RWPE1 (cell line): Measurements from ENCODE around the gene FGD4.

ENCODE experiments used
- CTCF ChIA-PET: fragments of 350-600 bp; sonication (Branson Sonifier 250); formaldehyde crosslinking; extraction: SDS; loops from one replicate; lab custom pipeline; 2021; lab: Yijun Ruan, JAX
- POLR2A ChIA-PET: fragments of 400-600 bp; formaldehyde crosslinking; extraction: SDS; loops from one replicate; lab custom pipeline; 2020; ENCODE audit warnings: antibody characterized with exemption; ENCODE audit not compliant: low non-redundant PET; lab: Yijun Ruan, JAX
- DNase-seq: peaks from one replicate; pipeline ENCODE4 v3.0.0; 2012; ENCODE audit warnings: low spot score
- H3K27ac ChIP-seq: fragments of 450-650 bp; 2 replicates; pipeline ENCODE4 v1.5.1; 2017
- TF ChIP-seq, protein P1 (sequence below): fragments of 450-650 bp; conservative IDR thresholded peaks from 2 replicates; pipeline ENCODE4 v1.5.1; 2017; ENCODE audit warnings: low read depth, mild to moderate bottlenecking

FGD4 gene

DNA sequence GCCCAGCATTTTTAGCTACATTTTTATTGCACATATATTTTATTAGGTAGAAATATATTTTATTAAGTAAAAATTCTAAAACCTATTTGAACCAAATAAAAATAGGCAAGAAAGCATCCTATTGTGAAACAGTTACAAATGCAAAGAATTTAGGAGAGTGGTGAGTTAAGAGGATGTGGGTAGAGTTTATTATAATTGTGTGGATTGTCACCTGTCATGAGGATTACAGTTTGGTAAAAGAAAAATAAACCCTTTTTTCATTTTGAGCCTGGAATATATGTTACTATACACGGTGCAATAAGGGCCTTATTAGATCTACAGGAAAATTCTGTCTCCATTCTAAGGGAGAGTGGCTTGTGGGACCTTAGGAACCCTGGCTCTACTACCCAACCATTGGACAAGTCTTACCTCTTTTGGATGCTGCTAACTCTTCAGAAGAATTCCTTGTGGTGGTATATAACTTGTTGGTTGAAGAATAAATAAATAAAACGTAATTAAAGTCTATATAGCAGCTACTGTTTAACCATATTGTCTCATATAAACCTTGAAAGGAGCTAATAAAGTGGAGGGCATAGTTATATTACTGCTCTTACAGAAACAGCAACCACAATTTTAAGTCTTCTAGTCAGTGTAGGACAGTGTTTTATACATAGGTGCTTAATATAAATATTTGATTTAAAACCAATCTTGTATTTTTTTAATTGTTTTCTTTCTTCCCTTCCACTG, 67.8 kb downstream of the FGD4 start:
- ChIA-PET CTCF (interaction anchor here (0.5 kb wide), 1 partner anchor 56 kb away, joined by 5 read pairs; no protein-coding TSS in a partner anchor), POLR2A (no interaction called here)
- TF ChIP-seq, protein P1, sequence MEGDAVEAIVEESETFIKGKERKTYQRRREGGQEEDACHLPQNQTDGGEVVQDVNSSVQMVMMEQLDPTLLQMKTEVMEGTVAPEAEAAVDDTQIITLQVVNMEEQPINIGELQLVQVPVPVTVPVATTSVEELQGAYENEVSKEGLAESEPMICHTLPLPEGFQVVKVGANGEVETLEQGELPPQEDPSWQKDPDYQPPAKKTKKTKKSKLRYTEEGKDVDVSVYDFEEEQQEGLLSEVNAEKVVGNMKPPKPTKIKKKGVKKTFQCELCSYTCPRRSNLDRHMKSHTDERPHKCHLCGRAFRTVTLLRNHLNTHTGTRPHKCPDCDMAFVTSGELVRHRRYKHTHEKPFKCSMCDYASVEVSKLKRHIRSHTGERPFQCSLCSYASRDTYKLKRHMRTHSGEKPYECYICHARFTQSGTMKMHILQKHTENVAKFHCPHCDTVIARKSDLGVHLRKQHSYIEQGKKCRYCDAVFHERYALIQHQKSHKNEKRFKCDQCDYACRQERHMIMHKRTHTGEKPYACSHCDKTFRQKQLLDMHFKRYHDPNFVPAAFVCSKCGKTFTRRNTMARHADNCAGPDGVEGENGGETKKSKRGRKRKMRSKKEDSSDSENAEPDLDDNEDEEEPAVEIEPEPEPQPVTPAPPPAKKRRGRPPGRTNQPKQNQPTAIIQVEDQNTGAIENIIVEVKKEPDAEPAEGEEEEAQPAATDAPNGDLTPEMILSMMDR = no peak

DNA sequence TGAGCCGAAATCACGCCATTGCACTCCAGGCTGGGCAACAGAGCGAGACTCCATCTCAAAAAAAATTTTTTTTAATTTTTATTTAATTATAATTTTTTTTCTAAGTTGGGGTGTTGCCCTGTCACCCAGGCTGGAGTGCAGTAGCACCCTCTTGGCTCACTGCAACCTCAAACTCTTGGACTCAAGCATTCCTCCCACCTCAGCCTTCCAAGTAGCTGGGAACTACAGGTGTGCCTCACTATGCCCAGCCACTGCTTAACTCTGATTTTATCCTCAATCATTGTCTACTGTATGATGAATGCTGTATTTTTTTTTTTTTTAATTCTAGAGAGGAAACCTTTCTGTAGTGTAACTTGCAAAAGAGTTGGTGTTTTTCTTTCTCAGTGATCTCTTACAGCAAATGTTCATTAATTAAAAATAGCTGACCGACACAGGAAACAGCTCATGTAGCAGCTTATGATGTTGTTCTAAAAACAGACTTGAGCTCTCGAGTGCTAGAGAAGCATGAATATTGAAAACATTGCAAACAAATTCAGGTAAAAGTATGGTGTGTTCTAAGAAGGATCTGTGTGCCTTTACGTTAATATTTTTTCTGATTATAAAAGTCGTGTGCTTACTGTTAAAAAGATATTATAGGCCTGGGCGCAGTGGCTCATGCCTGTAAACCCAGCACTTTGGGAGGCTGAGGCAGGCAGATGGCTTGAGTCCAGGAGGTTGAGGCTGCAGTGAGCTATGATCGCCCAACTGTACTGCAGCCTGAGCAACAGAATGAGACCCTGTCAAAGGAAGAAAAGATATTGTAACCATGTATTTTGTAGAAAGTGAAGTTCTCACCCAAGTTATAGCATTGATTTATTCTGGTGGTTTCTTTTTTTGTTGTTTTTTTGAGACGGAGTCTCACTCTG, 68.9 kb downstream of the FGD4 start:
- no peak for DNase-seq
- TF ChIP-seq, protein P1 = no peak
- CTCF ChIA-PET = interaction anchor here (0.6 kb wide), 1 partner anchor 1311 kb away, joined by 3 read pairs; no protein-coding TSS in a partner anchor
- POLR2A ChIA-PET = interaction anchor here (0.7 kb wide), 1 partner anchor 9 kb away, joined by 6 read pairs; no protein-coding TSS in a partner anchor
- no peak overlapping the region for H3K27ac ChIP-seq

More for the DNA sequence above, 67.8 kb downstream of the FGD4 start:
- H3K27ac ChIP-seq = no peak overlapping the region
- no peak for DNase-seq

DNA sequence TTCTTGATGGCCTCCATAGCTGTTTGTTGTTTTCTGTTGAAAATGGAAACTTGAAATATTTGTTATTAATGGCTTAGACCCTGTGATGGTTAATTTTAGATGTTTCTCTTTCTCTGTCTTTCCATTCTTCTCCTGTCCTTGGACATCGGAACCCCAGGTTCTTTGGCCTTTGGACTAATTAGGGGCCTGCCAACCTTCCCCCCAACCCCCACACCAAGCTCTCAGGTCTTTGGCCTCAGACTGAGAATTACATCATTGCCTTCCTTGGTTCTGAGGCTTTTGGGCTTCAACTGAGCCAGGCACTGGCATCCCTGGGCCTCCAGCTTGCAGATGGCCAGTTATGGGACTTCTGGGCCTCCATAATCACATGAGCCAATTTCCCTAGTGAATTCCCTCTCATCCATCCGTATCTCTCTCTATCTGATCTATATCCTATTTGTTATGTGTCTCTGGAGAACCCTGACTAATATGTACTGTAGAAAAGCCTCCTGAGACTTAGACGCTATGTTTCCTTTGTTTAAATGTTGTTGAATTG, 71.6 kb downstream of the FGD4 start:
- TF ChIP-seq, protein P1 = no peak

GRCh38 chr12:32471591-32472001, 72.2 kb downstream of the FGD4 start:
- no peak for DNase-seq
- H3K27ac ChIP-seq = no peak overlapping the region
- TF ChIP-seq, protein P1 = no peak
- POLR2A ChIA-PET = no interaction called here
- CTCF ChIA-PET = interaction anchor here (0.5 kb wide), 1 partner anchor 15 kb away, joined by 3 read pairs; no protein-coding TSS in a partner anchor

More for the DNA sequence above, 71.6 kb downstream of the FGD4 start:
- ChIA-PET CTCF (interaction anchor here (0.6 kb wide), 1 partner anchor 63 kb away, joined by 3 read pairs; no protein-coding TSS in a partner anchor), POLR2A (no interaction called here)
- no peak for DNase-seq
- H3K27ac ChIP-seq = no peak overlapping the region

DNA sequence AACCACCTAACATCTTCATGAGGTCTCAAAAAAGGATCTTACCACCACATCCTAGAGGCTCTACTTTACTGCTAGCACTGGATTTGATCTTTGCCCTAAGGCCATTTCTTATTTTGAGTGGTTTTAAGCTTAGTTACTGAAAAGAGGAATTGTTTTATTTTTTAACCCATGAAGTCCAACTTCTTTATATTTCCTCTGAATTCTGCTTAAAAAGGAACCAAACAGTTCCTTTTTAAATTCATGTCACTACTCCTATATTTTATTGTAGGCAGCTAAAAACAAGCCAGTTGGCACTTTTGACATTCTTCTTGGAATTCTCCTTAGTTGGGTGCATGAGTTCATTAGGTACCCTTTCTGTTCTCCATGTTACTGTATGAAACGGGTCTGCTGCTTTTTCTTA, 76.4 kb downstream of the FGD4 start:
- POLR2A ChIA-PET = interaction anchor here (0.6 kb wide), 1 partner anchor 816 kb away, joined by 4 read pairs; no protein-coding TSS in a partner anchor
- H3K27ac ChIP-seq = no peak overlapping the region
- CTCF ChIA-PET = no interaction called here
- DNase-seq = no peak
- TF ChIP-seq, protein P1 = no peak

- ChIA-PET CTCF (no interaction called here), POLR2A (interaction anchor here (0.6 kb wide), 1 partner anchor 9 kb away, joined by 7 read pairs; no protein-coding TSS in a partner anchor)
- TF ChIP-seq, protein P1 = no peak
- H3K27ac ChIP-seq = no peak overlapping the region
- DNase-seq = no peak
These were observed 77.1 kb downstream of the FGD4 start for GRCh38 chr12:32476446-32476845.
